ENCODE data around the gene FANCB.

FANCB gene

DNA sequence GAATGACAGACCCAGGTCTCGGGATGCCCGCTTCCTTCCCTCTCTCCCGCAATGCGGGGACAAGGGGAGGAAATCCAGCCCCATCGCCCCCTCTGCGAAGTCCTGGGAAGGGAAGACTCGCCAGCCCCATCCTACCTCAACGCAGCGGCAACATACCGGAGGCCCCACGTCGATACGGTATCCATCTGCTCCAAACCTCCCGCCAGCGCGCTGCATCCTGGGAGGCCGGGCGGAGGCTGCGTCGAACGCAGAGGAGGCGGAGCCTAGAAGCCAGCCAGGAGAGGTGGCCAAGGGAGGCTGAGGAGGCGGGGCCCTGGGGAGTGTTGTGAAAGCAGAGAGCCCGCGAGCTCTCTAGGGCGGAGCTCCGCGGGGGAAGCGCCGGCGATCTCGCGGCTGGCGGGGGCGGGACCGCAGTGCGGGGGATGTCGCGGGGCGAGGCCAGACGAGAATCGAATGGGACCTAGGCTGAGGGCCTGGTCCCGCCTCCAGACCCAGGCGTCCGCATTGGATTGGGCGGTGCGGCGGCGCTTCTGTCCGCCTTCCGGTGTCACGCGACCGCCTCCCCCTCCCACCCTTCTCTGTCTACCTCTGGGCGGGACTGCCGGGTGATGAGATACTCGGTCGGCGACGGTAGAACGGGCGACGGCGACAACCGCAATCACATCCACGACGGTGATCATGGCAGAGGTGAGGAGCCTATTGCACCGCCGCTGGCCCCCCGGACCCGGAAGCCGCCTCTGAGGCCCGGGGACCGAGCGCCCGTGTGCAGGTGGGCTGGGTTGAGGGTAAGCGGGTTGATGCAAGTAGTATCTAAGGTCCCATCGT lies at the start of gene FANCB, which contains the start of gene MOSPD2:
FANCB (minus strand) TSS at position 219 of the 825 bp plus-strand sequence. CDS start 7,559 bp downstream, outside the sequence.
MOSPD2 (plus strand) TSS at position 571 of the 825 bp plus-strand sequence; CDS start at position 679, 108 bp downstream.
- DNase-seq (ENCODE audit: low read depth, low spot score) = peak; percentile 97

DNA sequence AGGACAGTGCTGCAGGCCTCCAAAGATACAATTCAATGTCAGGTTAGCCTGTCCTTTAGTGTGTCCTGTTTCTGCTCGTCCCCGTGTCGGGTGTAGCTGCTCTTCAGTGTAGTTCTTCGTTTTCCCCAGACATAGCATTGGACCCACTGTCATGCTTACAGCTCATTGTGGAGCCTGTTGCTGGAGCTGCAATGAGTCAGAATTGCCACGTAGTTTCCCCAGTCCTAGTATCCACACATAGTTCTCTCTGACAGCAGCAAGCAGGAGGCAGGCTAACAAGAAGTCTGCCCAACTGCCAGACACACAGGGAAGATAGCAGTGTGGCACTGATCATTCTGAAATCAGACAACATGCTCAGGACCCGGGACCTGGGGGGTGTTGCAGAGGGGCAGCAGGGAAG lies 49.6 kb upstream of the FANCB start:
- peak; percentile 81 for DNase-seq (ENCODE audit: low read depth, low spot score)

DNA sequence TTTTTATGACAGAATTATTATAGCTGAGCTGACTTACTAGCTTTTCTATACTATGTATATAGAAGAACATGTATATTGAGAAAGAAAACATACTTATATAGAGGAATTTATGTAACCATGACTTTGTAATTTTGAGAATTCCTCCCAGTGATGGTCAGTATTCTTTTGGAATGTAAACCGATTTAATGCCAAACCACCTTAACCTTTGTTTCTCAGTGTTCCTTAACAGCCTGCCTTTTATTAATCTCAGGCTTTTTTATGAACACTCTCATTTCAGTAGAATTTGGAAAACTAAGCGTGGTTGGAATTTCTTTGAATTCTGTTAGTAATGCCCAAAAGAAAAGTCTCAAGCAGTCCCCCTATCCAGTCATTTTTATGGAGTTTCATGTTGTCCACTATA lies 47.3 kb upstream of the FANCB start:
- peak; percentile 47 for DNase-seq (ENCODE audit: low read depth, low spot score)

DNA sequence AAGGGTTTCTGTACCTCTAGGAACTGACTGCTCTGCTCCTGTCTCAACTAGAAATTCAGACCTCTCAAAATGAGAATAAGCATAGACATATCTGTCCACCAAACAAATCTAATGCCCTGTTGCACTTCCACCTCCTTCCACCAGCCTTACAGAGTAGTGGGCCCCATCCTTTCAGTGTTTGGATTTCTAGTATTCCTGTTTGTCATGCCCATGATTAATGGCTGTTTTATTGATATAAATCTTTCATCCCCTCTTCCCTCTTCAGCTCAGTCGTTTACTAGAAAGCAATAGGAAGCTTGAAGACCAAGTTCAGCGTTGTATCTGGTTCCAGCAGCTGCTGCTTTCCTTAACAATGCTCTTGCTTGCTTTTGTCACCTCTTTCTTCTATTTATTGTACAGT lies 46.5 kb upstream of the FANCB start:
- DNase-seq (ENCODE audit: low read depth, low spot score) = no peak

DNA sequence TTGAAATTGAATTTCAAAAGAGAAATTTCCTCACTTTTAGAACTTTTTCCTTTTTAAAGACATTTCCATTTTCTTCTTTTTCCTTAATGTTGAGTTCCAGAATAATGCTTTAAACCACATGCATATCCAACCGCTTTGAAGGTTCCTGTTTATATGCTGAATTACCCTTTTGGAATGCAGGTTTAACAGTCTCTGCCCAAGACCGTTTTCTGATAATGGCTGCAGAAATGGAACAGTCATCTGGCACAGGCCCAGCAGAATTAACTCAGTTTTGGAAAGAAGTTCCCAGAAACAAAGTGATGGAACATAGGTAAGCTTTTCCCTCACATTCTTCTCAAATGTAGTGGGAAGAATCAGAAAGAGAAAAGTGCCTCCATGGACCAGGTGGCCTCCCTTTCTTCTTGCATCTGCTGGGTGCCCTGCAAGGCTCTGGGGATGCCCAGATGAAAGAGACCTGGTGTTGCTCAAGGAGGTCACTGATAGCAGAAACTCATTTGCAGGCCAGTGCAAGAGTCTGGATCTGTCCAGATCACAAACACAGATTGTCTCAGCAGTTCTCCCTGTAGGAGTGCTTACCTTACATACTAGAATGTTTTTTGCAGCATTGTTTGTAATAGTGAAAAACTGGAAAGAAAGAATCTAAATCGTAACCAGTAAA lies 43.3 kb upstream of the FANCB start:
- peak; percentile 85 for DNase-seq (ENCODE audit: low read depth, low spot score)

DNA sequence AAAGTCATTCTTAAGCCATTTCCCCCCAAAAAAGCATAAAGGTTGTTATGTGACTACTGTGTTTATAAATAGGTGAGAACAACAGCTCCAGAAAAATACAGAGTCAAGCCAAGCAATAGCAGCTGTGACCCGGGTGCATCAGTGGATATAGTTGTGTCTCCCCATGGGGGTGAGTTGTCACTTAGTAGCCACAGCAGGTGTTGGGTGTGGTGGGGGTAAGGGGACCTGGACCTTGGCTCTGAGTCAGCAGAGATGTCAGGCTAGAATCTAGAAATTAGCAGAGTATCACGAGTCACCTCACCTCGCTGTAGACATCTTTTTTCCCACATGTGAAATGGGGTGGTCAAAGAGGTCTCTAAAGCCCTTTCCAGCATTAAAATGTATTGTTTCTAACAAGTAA lies 42.7 kb upstream of the FANCB start:
- DNase-seq (ENCODE audit: low read depth, low spot score) = peak; percentile 15

DNA sequence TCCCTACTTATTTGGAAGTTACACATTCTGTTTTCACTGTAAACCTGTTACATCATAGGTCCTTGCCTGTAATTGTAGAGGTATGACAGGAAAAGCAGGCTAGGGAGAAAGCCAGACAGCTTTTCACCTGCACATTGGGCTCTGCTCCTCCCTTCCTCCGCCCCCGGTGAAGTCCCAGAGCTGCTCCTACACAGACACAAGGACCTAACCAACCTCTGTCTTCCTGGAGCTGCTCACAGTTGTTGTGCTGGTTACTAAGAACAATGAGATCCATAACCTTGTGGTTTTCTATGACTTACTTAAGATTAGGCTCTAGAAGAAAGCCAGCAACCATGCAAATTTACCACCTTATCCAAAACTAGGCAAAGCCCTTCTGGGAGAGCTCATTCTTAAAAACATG lies 40.4 kb upstream of the FANCB start:
- DNase-seq (ENCODE audit: low read depth, low spot score) = peak; percentile 13

DNA sequence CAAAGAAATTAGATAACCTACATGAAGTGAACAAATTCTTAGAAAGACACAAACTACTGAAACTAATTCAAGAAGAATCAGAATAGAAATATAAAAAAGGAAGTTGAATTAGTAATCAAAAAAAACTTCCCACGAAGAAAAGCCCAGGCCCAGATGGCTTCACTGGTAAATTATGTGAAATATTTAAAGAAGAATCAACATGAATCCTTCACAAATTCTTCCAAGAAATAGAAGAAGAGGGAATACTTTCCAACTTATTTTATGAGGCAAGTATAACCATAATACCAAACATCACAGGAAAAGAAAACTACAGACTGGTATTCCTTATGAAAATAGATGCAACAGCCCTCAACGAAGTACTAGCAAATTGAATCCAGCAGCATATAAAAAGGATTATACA lies 31.0 kb upstream of the FANCB start:
- DNase-seq (ENCODE audit: low read depth, low spot score) = no peak

DNA sequence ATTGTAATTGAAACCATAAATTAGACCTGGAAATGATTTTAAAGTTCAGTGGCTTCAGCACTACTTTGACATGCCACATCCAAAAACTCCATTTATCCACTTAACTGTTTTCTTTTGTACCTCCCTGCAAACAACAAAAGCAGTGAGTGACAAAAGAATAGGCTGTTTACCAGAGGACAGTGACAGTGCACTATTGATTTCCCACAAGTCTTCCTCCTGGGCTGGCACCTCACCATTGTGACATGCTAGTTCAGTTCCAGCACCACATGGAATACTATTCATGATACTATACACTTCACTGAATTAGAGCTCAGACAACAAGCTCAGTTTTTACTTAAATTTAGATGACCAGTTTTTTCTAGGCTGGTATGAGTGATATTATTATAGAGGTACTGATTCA lies 29.7 kb upstream of the FANCB start:
- DNase-seq (ENCODE audit: low read depth, low spot score) = no peak

DNA sequence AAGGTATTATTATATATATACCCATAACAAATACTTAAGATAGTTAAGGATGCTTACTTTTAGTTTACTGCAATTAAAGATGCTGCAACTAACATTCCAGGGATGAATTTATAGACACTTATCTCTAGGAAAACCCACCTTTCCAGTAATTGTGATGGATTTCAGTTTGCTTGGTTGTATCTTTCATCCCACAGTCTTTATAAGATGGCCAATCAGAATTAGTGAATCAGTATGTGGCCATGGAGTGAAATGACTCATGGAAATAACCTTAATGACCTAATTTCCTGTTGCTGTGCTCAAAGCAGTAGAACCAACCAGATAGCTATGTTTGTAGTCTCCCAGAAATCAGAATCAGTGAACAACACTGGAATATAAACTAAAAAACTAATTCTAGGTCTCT lies 26.7 kb upstream of the FANCB start:
- DNase-seq (ENCODE audit: low read depth, low spot score) = peak; percentile 39

DNA sequence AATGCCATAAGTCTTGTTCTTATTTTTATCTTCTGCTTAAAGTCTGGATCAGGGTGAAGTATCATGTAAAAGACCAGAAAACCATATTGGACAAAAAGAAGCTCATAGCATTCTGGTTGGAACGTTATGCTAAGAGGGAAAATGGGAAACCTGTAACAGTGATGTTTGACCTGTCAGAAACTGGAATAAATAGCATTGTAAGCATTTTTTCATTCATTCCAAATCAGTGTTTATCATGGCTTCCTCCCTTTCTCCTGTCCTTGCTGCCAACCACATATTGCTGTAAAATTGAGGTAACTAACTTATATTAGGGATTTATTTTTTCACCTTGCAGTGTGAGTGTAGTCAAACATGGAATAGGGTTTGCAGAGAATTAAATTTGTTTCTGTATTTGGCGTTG lies 24.2 kb upstream of the FANCB start:
- DNase-seq (ENCODE audit: low read depth, low spot score) = no peak

DNA sequence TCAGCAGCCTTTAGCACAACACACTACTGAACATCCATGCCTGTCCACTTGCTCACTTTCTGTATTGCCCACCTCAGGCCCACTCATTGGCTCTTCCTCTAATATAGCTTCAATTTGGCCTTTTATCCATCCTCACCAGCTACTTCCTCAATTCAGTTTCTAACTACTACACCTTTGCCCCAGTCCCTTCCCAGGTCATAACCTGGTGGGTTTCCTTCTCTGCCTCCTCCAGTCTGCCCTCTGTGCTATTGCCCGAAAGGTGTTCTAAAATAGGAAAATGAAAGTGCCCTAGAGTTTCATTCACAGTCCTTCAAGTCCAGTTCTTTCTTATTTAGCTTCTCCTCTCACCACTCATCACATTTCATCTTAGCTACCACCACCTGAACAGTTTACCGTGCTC lies 23.4 kb upstream of the FANCB start:
- no peak for DNase-seq (ENCODE audit: low read depth, low spot score)

DNA sequence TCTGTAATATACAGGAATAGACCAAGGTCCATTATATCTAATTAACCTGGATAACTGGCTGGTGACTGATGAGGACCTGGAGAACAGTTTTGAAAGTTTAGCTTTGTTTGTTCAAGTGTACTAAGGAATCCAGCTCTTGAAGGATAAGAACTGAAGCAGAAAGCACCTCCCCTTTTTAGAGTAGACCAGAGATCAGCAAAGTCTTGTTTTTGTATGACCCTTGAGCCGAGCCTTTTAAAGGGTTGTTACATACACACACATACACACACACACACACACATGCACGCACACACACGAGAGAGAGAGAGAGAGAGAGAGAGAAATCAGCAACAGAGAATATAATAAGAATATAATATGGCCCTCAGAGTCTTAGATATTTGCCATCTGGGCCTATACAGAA lies 13.4 kb upstream of the FANCB start:
- no peak for DNase-seq (ENCODE audit: low read depth, low spot score)

DNA sequence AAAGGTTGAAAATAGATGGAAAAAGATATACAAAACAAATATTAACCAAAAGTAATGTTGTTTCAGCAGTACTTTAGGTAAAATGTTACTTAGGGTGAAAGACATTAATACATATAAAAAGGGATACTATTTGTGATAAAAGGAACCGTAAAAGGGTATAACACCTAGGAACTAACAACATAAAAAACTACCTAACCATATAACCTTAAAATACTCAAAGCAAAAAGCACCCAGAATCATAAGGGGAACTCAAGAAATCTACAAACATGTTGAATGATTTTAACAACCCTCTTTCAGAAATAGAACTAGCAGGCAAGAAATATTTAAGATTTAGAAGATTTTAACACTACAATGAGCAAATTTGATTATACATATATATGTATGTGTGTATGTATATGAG lies 11.8 kb upstream of the FANCB start:
- DNase-seq (ENCODE audit: low read depth, low spot score) = no peak

DNA sequence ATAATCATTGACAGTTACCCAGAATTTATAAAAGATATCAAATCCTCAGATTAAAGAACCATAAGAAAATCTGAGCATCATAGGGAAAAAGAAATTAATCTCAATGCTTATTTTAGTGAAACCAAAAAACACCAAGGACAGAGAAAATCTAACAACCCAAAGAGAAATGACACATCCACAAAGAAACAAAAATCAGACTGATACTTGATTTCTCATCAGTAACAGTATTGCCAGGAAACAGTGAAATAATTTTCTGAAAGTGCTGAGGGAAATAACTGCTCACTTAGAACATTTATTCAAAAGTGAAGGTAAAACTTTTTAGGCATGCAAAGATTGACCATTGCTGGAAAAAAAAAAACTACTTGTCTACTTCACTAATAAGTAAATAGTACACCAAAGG lies 11.0 kb upstream of the FANCB start:
- DNase-seq (ENCODE audit: low read depth, low spot score) = no peak

DNA sequence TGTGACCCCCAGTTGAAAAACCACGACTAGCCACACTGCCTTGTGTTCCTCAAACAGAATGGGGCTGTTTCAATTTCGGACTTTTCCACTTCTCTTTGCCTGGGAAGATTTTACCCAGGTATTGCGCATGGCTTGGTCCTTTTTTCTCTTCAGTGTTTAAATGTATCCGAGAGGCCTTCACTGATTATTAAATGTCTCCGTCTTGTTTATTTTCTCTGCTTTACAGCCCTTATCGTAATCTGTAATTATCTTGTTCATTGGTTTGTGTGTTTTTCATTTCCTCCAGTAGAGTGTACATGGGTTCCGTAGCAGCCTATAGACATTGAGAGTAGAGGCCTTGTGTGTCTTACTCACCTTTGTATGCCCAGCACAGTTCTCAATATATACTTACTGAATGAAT lies 2.8 kb upstream of the FANCB start:
- no peak for DNase-seq (ENCODE audit: low read depth, low spot score)

DNA sequence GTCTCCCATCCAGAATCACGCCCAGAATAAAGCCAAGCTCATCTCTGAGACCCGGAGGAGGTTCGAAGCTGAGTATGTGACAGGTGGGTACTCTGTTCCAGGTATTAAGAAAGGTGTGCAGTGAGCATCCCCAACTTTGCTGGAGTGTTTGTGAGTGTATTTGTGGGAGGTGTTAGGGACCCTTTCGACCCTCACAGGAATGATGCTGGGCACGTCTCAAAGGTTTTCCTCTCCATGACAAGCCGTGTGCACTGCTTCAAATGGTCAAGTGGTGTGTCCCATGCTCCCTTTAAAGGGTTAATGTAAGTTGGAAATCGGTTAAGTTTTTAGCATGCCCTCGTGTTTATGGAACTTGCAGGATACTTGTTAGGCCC lies 794 bp upstream of the FANCB start:
- DNase-seq (ENCODE audit: low read depth, low spot score) = peak; percentile 5

DNA sequence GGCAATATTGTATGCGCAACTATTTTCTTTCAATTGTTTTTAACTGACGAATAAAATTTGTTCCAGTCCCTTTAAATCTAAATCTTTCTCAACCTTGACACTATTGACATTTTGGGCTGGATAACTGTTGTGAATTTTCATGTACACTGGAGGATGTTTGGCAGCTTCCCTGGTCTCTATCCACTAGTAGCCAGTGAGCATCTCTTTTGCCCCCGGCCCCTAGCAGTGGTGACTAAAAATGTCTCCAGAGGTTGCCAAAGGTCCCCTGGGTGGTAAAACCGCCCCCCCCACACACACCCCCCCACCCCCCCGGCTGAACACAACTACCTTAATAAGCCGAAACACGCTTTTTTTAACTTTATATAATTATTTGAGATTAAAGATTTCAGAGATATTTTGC lies 514 bp downstream of the FANCB start:
- no peak for DNase-seq (ENCODE audit: low read depth, low spot score)

DNA sequence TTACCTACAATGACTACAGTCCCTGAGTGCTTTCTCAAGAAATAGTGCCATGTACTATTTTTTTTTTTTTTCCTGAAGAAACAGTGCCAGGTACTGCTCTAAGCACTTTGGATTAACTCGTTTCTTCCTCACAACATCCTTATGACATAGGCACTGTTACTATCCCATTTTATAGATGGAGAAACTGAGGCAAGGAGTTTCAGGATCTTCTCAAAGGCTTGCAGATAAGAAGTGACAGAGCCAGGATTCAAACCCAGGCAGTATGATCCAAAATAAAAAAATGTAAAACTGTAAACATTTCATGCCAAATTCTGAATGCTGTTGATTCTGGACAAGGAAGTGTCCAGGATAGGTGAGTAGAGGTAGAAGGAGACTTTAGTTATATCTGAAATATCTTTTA lies 1.1 kb downstream of the FANCB start:
- DNase-seq (ENCODE audit: low read depth, low spot score) = no peak

DNA sequence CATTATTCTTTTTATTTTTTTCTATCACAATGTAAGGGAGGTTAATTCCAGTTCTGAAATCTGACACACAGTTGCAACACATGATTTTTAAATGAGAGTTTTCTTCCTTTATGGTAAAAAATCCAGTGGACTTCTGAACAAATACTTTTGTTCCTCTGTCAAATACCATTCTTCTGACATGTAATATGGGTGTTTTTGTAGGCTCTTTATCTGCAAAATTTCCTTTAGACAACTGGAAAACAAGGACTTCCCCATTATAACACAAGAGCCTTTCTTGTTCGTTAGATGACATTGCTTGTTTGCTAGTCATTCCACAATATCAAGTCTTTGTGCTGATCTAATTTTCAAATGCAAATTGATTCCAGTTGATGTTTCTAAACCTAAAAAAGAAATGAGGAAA lies 7.7 kb downstream of the FANCB start:
- peak; percentile 41 for DNase-seq (ENCODE audit: low read depth, low spot score)

DNA sequence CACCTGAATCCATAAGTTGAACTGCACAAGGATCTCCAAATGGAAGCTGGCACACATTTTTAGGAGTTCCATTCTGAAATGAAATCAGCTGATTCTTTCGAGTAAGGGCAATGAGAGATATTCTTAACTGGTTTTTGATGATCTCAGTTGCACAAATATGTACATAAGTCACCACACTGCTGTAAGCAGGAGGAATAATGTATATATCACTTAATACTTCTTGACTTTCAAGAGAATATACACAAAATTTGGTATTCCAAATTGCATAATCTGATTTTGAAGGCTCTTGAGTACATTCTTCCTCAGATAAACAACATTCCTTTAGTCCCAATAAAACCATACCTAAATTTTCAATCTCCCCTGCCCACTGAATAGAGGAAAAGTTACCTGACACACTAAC lies 8.2 kb downstream of the FANCB start:
- DNase-seq (ENCODE audit: low read depth, low spot score) = peak; percentile 4

DNA sequence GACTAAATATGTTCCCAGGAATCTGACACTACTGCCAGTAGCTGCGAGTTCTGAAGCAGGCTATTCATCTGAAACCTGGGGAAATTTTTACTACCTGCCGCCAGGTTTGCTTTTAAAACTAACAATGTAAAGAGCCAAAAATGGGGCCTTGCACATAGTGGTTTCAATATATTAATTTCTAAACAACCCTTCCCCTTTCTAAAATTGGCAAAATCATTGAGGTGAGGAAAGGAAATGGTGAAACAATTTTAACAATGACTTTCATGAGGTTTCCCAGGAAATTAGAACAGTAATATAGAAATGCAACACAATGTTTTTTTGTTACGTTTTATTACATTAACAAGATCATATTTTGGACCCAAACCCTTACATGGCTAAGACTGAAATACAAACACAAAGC lies 21.3 kb downstream of the FANCB start:
- no peak for DNase-seq (ENCODE audit: low read depth, low spot score)

DNA sequence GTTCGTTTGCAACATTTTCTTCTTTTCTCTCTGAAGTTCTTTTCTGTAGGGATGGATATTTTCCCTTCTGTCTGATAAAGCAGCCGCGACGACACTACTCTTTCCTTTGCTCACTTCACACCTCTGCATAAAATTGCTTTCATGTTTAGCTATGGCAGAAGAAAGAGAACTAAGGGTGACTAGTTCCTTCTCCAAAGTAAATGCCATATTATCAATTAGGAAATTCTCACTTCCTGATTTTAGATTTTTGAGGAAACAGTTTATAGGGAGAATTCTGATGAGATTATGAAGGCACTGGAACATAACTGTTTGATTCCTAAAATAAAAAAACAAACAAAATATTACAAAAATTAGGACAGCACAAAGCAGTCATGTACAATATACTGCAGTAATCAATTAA lies 29.2 kb downstream of the FANCB start:
- DNase-seq (ENCODE audit: low read depth, low spot score) = no peak
